Measurements from ENCODE around the gene ZNF524.

Gene ZNF524

GRCh38 chr19:55644191-55644833, 44.2 kb downstream of the ZNF524 start:
- no peak for DNase-seq

- peak; percentile 29 for DNase-seq
Observed at GRCh38 chr19:55644842-55645511, 44.9 kb downstream of the ZNF524 start.

GRCh38 chr19:55645512-55645881, 45.4 kb downstream of the ZNF524 start:
- no peak for DNase-seq

GRCh38 chr19:55646889-55647731, 47.0 kb downstream of the ZNF524 start:
- DNase-seq = peak; percentile 47

- peak; percentile 74 for DNase-seq
Observed at GRCh38 chr19:55647732-55648584, 47.9 kb downstream of the ZNF524 start, which contains the start of gene CCDC106. Gene CCDC106, plus strand, starts transcription at chr19:55648212. Its CDS starts 835 bp downstream, at chr19:55649047.

- no peak for DNase-seq
Observed at GRCh38 chr19:55648585-55649267, 48.6 kb downstream of the ZNF524 start.

- DNase-seq = no peak
Observed at GRCh38 chr19:55649268-55650125, 49.4 kb downstream of the ZNF524 start.

- no peak for DNase-seq
Observed at GRCh38 chr19:55650126-55650557, 50.1 kb downstream of the ZNF524 start.

- no peak for DNase-seq
Observed at GRCh38 chr19:55650602-55651230, 50.6 kb downstream of the ZNF524 start.

- DNase-seq = no peak
Observed at GRCh38 chr19:55651236-55651635, 51.1 kb downstream of the ZNF524 start.

- no peak for DNase-seq
Observed at GRCh38 chr19:55652311-55653128, 52.4 kb downstream of the ZNF524 start.
